ENCODE measurements around the gene ADGRL3. TPM values are rescaled to one million over a fixed set of nuclear protein-coding genes. Genes with fewer than 3 reads are reported as not detected.

The ADGRL3 gene
- total RNA-seq, 2 experiments from 2014 or later = not detected

GRCh38 chr4:61336488-61336887 is 136.4 kb downstream of the ADGRL3 start:
- Histone ChIP-seq H3K36me3 (ENCODE audit: insufficient read depth, low read length) (no peaks in the 10 kb centered on the region), H3K27ac (ENCODE audit: low read depth, low read length, poor library complexity, severe bottlenecking) (no peak overlapping the region), H2AFZ (ENCODE audit: low read length) (no peak overlapping the region), H4K20me1 (ENCODE audit: insufficient read depth, low read length) (no peaks in the 10 kb centered on the region), H3K4me2 (ENCODE audit: low read length) (no peak overlapping the region), H3K9me2 (ENCODE audit: insufficient read depth, low read length) (no peaks in the 10 kb centered on the region), H3K79me2 (ENCODE audit: insufficient read depth, low read depth, low read length) (no peaks in the 10 kb centered on the region), H3K9me3 (ENCODE audit: low read length) (no peaks in the 10 kb centered on the region), H3K4me3 (ENCODE audit: low read depth, low read length, poor library complexity, severe bottlenecking) (no peak overlapping the region), H3K4me1 (ENCODE audit: insufficient read depth, low read length, poor library complexity, severe bottlenecking) (no peaks in the 10 kb centered on the region)
- ChIA-PET CTCF (ENCODE audit: unreplicated experiment) (no interaction called here), POLR2A (interaction anchor here (0.6 kb wide), 1 partner anchor 1133 kb away, joined by 3 read pairs; no protein-coding TSS in a partner anchor)
- TF ChIP-seq EZH2phosphoT487 (IDR thresholded peaks at IDR 0.05; ENCODE audit: borderline replicate concordance, low read depth, low read length) = no peak
- TF ChIP-seq, protein P1, sequence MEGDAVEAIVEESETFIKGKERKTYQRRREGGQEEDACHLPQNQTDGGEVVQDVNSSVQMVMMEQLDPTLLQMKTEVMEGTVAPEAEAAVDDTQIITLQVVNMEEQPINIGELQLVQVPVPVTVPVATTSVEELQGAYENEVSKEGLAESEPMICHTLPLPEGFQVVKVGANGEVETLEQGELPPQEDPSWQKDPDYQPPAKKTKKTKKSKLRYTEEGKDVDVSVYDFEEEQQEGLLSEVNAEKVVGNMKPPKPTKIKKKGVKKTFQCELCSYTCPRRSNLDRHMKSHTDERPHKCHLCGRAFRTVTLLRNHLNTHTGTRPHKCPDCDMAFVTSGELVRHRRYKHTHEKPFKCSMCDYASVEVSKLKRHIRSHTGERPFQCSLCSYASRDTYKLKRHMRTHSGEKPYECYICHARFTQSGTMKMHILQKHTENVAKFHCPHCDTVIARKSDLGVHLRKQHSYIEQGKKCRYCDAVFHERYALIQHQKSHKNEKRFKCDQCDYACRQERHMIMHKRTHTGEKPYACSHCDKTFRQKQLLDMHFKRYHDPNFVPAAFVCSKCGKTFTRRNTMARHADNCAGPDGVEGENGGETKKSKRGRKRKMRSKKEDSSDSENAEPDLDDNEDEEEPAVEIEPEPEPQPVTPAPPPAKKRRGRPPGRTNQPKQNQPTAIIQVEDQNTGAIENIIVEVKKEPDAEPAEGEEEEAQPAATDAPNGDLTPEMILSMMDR (conservative IDR thresholded peaks at IDR 0.05; ENCODE audit: low read length) = no peak
- no peak for DNase-seq (ENCODE audit: low spot score)
- BruUV-seq (replicated peaks) = no TSS peak
- intact Hi-C loops (cut with micrococcal nuclease; ENCODE audit: unreplicated experiment) = no loop called here

GRCh38 chr4:61336916-61337315 is 136.8 kb downstream of the ADGRL3 start:
- Histone ChIP-seq H3K36me3 (ENCODE audit: insufficient read depth, low read length) (no peaks in the 10 kb centered on the region), H3K4me2 (ENCODE audit: low read length) (no peak overlapping the region), H3K4me3 (ENCODE audit: low read depth, low read length, poor library complexity, severe bottlenecking) (no peak overlapping the region), H3K9me2 (ENCODE audit: insufficient read depth, low read length) (no peaks in the 10 kb centered on the region), H3K27ac (ENCODE audit: low read depth, low read length, poor library complexity, severe bottlenecking) (no peak overlapping the region), H3K79me2 (ENCODE audit: insufficient read depth, low read depth, low read length) (no peaks in the 10 kb centered on the region), H3K9me3 (ENCODE audit: low read length) (no peaks in the 10 kb centered on the region), H3K4me1 (ENCODE audit: insufficient read depth, low read length, poor library complexity, severe bottlenecking) (no peaks in the 10 kb centered on the region), H4K20me1 (ENCODE audit: insufficient read depth, low read length) (no peaks in the 10 kb centered on the region), H2AFZ (ENCODE audit: low read length) (no peak overlapping the region)
- BruUV-seq (replicated peaks) = no TSS peak
- ChIA-PET CTCF (ENCODE audit: unreplicated experiment) (no interaction called here), POLR2A (interaction anchor here (0.6 kb wide), 1 partner anchor 1133 kb away, joined by 3 read pairs; no protein-coding TSS in a partner anchor)
- TF ChIP-seq EZH2phosphoT487 (IDR thresholded peaks at IDR 0.05; ENCODE audit: borderline replicate concordance, low read depth, low read length) = no peak
- TF ChIP-seq, protein P1 (conservative IDR thresholded peaks at IDR 0.05; ENCODE audit: low read length) = no peak
- intact Hi-C loops (cut with micrococcal nuclease; ENCODE audit: unreplicated experiment) = no loop called here
- DNase-seq (ENCODE audit: low spot score) = no peak

- no peak for TF ChIP-seq EZH2phosphoT487 (IDR thresholded peaks at IDR 0.05; ENCODE audit: borderline replicate concordance, low read depth, low read length)
- TF ChIP-seq, protein P1 (conservative IDR thresholded peaks at IDR 0.05; ENCODE audit: low read length) = no peak
- Histone ChIP-seq H3K4me1 (ENCODE audit: insufficient read depth, low read length, poor library complexity, severe bottlenecking) (no peaks in the 10 kb centered on the region), H3K79me2 (ENCODE audit: insufficient read depth, low read depth, low read length) (no peaks in the 10 kb centered on the region), H3K4me2 (ENCODE audit: low read length) (no peak overlapping the region), H2AFZ (ENCODE audit: low read length) (no peak overlapping the region), H3K4me3 (ENCODE audit: low read depth, low read length, poor library complexity, severe bottlenecking) (no peak overlapping the region), H3K27ac (ENCODE audit: low read depth, low read length, poor library complexity, severe bottlenecking) (no peak overlapping the region), H4K20me1 (ENCODE audit: insufficient read depth, low read length) (no peaks in the 10 kb centered on the region), H3K36me3 (ENCODE audit: insufficient read depth, low read length) (no peaks in the 10 kb centered on the region), H3K9me3 (ENCODE audit: low read length) (no peaks in the 10 kb centered on the region), H3K9me2 (ENCODE audit: insufficient read depth, low read length) (no peaks in the 10 kb centered on the region)
- DNase-seq (ENCODE audit: low spot score) = no peak
- no TSS peak for BruUV-seq (replicated peaks)
- ChIA-PET CTCF (ENCODE audit: unreplicated experiment) (no interaction called here), POLR2A (no interaction called here)
- intact Hi-C loops (cut with micrococcal nuclease; ENCODE audit: unreplicated experiment) = no loop called here
These were observed 141.9 kb downstream of the ADGRL3 start for GRCh38 chr4:61342061-61342460.

Measured in OCI-LY7 (cell line).